IMR-90 (cell line): Measurements from ENCODE around the gene TNFRSF21. TPM values are rescaled to one million over a fixed set of nuclear protein-coding genes. Genes with fewer than 3 reads are reported as not detected.

Experiments
- ATAC-seq: fragments of 200-7000 bp; cut with Tn5 transposase; 2 replicates; pipeline ENCODE4 v1.9.1; 2020; ENCODE audit warnings: low read depth, mild to moderate bottlenecking, moderate library complexity
- BruUV-seq: library from RNA; stranded (reverse); fragments of 400-500 nt; replicated peaks from 2 replicates; lab custom pipeline; 2021; lab: Mats Ljungman, UMichigan
- CTCF ChIA-PET: fragments of 300-600 bp; formaldehyde crosslinking; extraction: SDS; loops from one replicate; lab custom pipeline; 2021; ENCODE audit warnings: antibody characterized with exemption; lab: Yijun Ruan, JAX
- POLR2A ChIA-PET: fragments of 300-600 bp; sonication (Branson Sonifier 250); formaldehyde crosslinking; loops from one replicate; lab custom pipeline; 2022; ENCODE audit warnings: antibody characterized with exemption; ENCODE audit not compliant: unreplicated experiment; lab: Charles Lee
- DNase-seq: peaks from one replicate; pipeline ENCODE4 v3.0.0; 2013
- H2AFZ ChIP-seq: replicated peaks from 2 replicates; pipeline ENCODE3; 2013; ENCODE audit warnings: low read length, mild to moderate bottlenecking; ENCODE audit not compliant: poor library complexity
- H2AK5ac ChIP-seq: 2 replicates; pipeline ENCODE4 v1.6.1; 2013; ENCODE audit warnings: low read depth, low read length, inconsistent platforms
- H2AK9ac ChIP-seq: replicated peaks from 2 replicates; pipeline ENCODE3; 2013; ENCODE audit warnings: mild to moderate bottlenecking, low read depth, low read length, moderate library complexity; ENCODE audit not compliant: poor library complexity
- H2BK120ac ChIP-seq: 2 replicates; pipeline ENCODE4 v1.6.1; 2013; ENCODE audit warnings: low read depth, low read length, inconsistent platforms
- H2BK15ac ChIP-seq: 3 replicates; pipeline ENCODE4 v1.6.1; 2013; ENCODE audit warnings: low read depth, low read length, inconsistent platforms
- H2BK20ac ChIP-seq: 2 replicates; pipeline ENCODE4 v1.6.1; 2013; ENCODE audit warnings: low read depth, mild to moderate bottlenecking, inconsistent platforms, low read length, moderate library complexity
- H2BK5ac ChIP-seq: 2 replicates; pipeline ENCODE4 v1.6.1; 2013; ENCODE audit warnings: mild to moderate bottlenecking, low read depth, low read length, inconsistent platforms; ENCODE audit not compliant: poor library complexity, severe bottlenecking
- H3K14ac ChIP-seq: replicated peaks from 2 replicates; pipeline ENCODE4 v1.6.1; 2013; ENCODE audit warnings: low read depth, low read length, inconsistent platforms
- H3K18ac ChIP-seq: 2 replicates; pipeline ENCODE4 v1.6.1; 2013; ENCODE audit warnings: low read depth, low read length, control low read depth
- H3K23ac ChIP-seq: 2 replicates; pipeline ENCODE4 v1.6.1; 2013; ENCODE audit warnings: low read depth, low read length, inconsistent platforms
- H3K27ac ChIP-seq: 2 replicates; pipeline ENCODE4 v1.5.1; 2013; ENCODE audit warnings: mild to moderate bottlenecking, control low read depth, low read length; ENCODE audit not compliant: insufficient read depth
- H3K27me3 ChIP-seq: 2 replicates; pipeline ENCODE4 v1.6.1; 2013; ENCODE audit warnings: low read length; ENCODE audit not compliant: control insufficient read depth, insufficient read depth
- H3K36me3 ChIP-seq: 2 replicates; pipeline ENCODE4 v1.6.1; 2013; ENCODE audit warnings: low read length, mixed read lengths; ENCODE audit not compliant: control insufficient read depth, insufficient read depth
- H3K4ac ChIP-seq: 2 replicates; pipeline ENCODE4 v1.6.1; 2013; ENCODE audit warnings: low read depth, low read length, inconsistent platforms
- H3K4me1 ChIP-seq: 2 replicates; pipeline ENCODE4 v1.6.1; 2013; ENCODE audit warnings: low read length, mixed read lengths; ENCODE audit not compliant: control insufficient read depth, insufficient read depth
- H3K4me2 ChIP-seq: 2 replicates; pipeline ENCODE4 v1.6.1; 2013; ENCODE audit warnings: low read depth, mild to moderate bottlenecking, control low read depth, low read length, moderate library complexity
- H3K4me3 ChIP-seq: 2 replicates; pipeline ENCODE4 v1.5.1; 2013; ENCODE audit warnings: low read depth, mild to moderate bottlenecking, control low read depth, low read length, moderate library complexity; ENCODE audit not compliant: insufficient read depth
- H3K56ac ChIP-seq: 2 replicates; pipeline ENCODE4 v1.6.1; 2013; ENCODE audit warnings: low read length, inconsistent platforms; ENCODE audit not compliant: insufficient read depth; ENCODE audit errors: extremely low read depth
- H3K79me1 ChIP-seq, 2 experiments: 2 replicates each; pipeline ENCODE4 v1.6.1; 2013; ENCODE audit warnings: low read length in 2 of 2, inconsistent platforms in 1 of 2, low read depth in 1 of 2
- H3K9ac ChIP-seq: 2 replicates; pipeline ENCODE4 v1.6.1; 2013; ENCODE audit warnings: low read depth, low read length, control low read depth
- H3K9me1 ChIP-seq: 2 replicates; pipeline ENCODE4 v1.6.1; 2013; ENCODE audit warnings: low read length, inconsistent platforms; ENCODE audit not compliant: insufficient read depth
- H3K9me3 ChIP-seq: 2 replicates; pipeline ENCODE4 v1.6.1; 2013; ENCODE audit warnings: low read length; ENCODE audit not compliant: control insufficient read depth, insufficient read depth
- H4K20me1 ChIP-seq: 2 replicates; pipeline ENCODE4 v1.6.1; 2013; ENCODE audit warnings: low read length, inconsistent platforms; ENCODE audit not compliant: insufficient read depth
- H4K5ac ChIP-seq: 2 replicates; pipeline ENCODE4 v1.6.1; 2013; ENCODE audit warnings: mild to moderate bottlenecking, low read depth, low read length, control low read depth
- H4K8ac ChIP-seq, 2 experiments: 2 replicates each; pipeline ENCODE4 v1.6.1; 2013; ENCODE audit warnings: low read depth in 2 of 2, low read length in 2 of 2, control low read depth in 1 of 2, inconsistent platforms in 1 of 2
- H4K91ac ChIP-seq: 2 replicates; pipeline ENCODE4 v1.6.1; 2013; ENCODE audit warnings: low read depth, low read length, inconsistent platforms; ENCODE audit not compliant: insufficient read depth
- BHLHE40 ChIP-seq: fragments of 150-350 bp; IDR thresholded peaks from 2 replicates; pipeline ENCODE4 v1.6.1; 2016; ENCODE audit warnings: mild to moderate bottlenecking, low read depth, low read length
- CEBPB ChIP-seq: IDR thresholded peaks from 2 replicates; pipeline ENCODE4 v1.6.1; 2012; ENCODE audit warnings: low read depth, low read length, improper control_type of control experiment
- CHD1 ChIP-seq: IDR thresholded peaks from 2 replicates; pipeline ENCODE4 v1.6.1; 2012; ENCODE audit warnings: low read depth, low read length, improper control_type of control experiment
- FOS ChIP-seq: fragments of 150-350 bp; IDR thresholded peaks from 2 replicates; pipeline ENCODE4 v1.6.1; 2016; ENCODE audit warnings: low read depth, low read length
- MAFK ChIP-seq: IDR thresholded peaks from 2 replicates; pipeline ENCODE4 v1.6.1; 2012; ENCODE audit warnings: low read depth, low read length, improper control_type of control experiment
- MXI1 ChIP-seq: IDR thresholded peaks from 2 replicates; pipeline ENCODE4 v1.6.1; 2012; ENCODE audit warnings: low read depth, mild to moderate bottlenecking, low read length, moderate library complexity, borderline replicate concordance
- NFE2L2 ChIP-seq: fragments of 150-350 bp; IDR thresholded peaks from 2 replicates; pipeline ENCODE4 v1.6.1; 2016; ENCODE audit warnings: low read depth, mild to moderate bottlenecking, low read length
- RAD21 ChIP-seq: IDR thresholded peaks from 2 replicates; pipeline ENCODE4 v1.6.1; 2012; ENCODE audit warnings: low read length, improper control_type of control experiment
- RCOR1 ChIP-seq: IDR thresholded peaks from 2 replicates; pipeline ENCODE4 v1.6.1; 2012; ENCODE audit warnings: mild to moderate bottlenecking, low read length, improper control_type of control experiment; ENCODE audit not compliant: insufficient replicate concordance
- RFX5 ChIP-seq: IDR thresholded peaks from 2 replicates; pipeline ENCODE4 v1.8.0; 2012; ENCODE audit warnings: low read depth, mild to moderate bottlenecking, low read length, moderate library complexity
- SMC3 ChIP-seq: fragments of 150-350 bp; IDR thresholded peaks from 2 replicates; pipeline ENCODE4 v1.6.1; 2016; ENCODE audit warnings: low read depth, mild to moderate bottlenecking, antibody characterized with exemption, low read length, moderate library complexity
- USF2 ChIP-seq: fragments of 150-350 bp; IDR thresholded peaks from 2 replicates; pipeline ENCODE4 v1.6.1; 2017; ENCODE audit warnings: mild to moderate bottlenecking, antibody characterized with exemption, low read length, low read depth
- WGBS, 2 experiments: methylation state at CpG; one replicate each; pipeline versions ENCODE4 v1.1.5 to v1.1.7; 2013; ENCODE audit warnings: missing lambda C conversion rate in 2 of 2; ENCODE audit not compliant: insufficient read length in 1 of 2; ENCODE audit errors: extremely low coverage in 2 of 2; 5-methylcytosine and 5-hydroxymethylcytosine counted together
- dilution Hi-C: fragments of 300-500 bp; cut with HindIII; formaldehyde crosslinking; loops from one replicate; pipeline ENCODE4 v1.14.3; 2018; ENCODE audit warnings: low sequenced_read_pairs; ENCODE audit not compliant: unreplicated experiment
- in situ Hi-C: fragments of 300-500 bp; cut with MboI; formaldehyde crosslinking; loops from 3 replicates; pipeline ENCODE4 v1.14.3; 2019; ENCODE audit warnings: low sequenced_read_pairs, inconsistent platforms, mixed read lengths
- intact Hi-C: fragments of 100-400 bp; cut with micrococcal nuclease; formaldehyde crosslinking; loops from 2 replicates; pipeline ENCODE4 v1.10.0; 2022
- polyA plus RNA-seq, 3 experiments: library from polyadenylated mRNA; depleted of rRNA; stranded (reverse); fragments of >200 nt; gene quantifications; 2 replicates each; pipeline ENCODE4 v1.2.3, GENCODE V29; 2012; ENCODE audit warnings: low replicate concordance in 1 of 3
- total RNA-seq: library from RNA; depleted of rRNA; stranded (reverse); fragments of >200 nt; gene quantifications from 2 replicates; pipeline ENCODE4 v1.2.3, GENCODE V29; 2012
- TF ChIP-seq, protein P1 (sequence below): conservative IDR thresholded peaks from 2 replicates; pipeline ENCODE4 v1.5.1; 2012; ENCODE audit warnings: mild to moderate bottlenecking, low read depth, low read length, improper control_type of control experiment
- TF ChIP-seq, protein P2 (sequence below): fragments of 150-350 bp; IDR thresholded peaks from 2 replicates; pipeline ENCODE4 v1.6.1; 2016; ENCODE audit warnings: low read depth, mild to moderate bottlenecking, low read length, moderate library complexity, borderline replicate concordance

Gene TNFRSF21
- total and polyA plus RNA-seq, 2 of the 4 experiments (the other 2 are of a cell fraction): 2.9 to 6.9 TPM

- ATAC-seq (no peak), DNase-seq (no peak)
- peaks cover 2 to 8% of the 10 kb centered on the region in 2 experiments; a peak in 2 of 4 replicates for H3K79me1 ChIP-seq
- H3K4ac ChIP-seq: no peak overlapping the region
- no peaks in the 10 kb centered on the region for H3K27me3 ChIP-seq
- no peak overlapping the region for H2AK5ac ChIP-seq
- no peak overlapping the region for H2BK120ac ChIP-seq
- no peak overlapping the region for H2AFZ ChIP-seq
- H3K14ac ChIP-seq: no peak overlapping the region
- H2BK5ac ChIP-seq: no peak overlapping the region
- peaks cover 4% of the 10 kb centered on the region; the same call in 1 of the 2 replicates for H3K4me1 ChIP-seq
- dilution Hi-C loops: no loop called here
- no peak overlapping the region for H4K91ac ChIP-seq
- H2AK9ac ChIP-seq: no peak overlapping the region
- no peak overlapping the region for H3K56ac ChIP-seq
- H2BK15ac ChIP-seq: no peak overlapping the region
- H4K8ac ChIP-seq: no peak overlapping the region
- POLR2A ChIA-PET: no interaction called here
- no peak overlapping the region for H3K18ac ChIP-seq
- H4K20me1 ChIP-seq: no peaks in the 10 kb centered on the region
- H3K4me2 ChIP-seq: no peak overlapping the region
- no peak overlapping the region for H2BK20ac ChIP-seq
- H3K9ac ChIP-seq: no peak overlapping the region
- H3K9me1 ChIP-seq: peaks cover 9% of the 10 kb centered on the region; the same call in 1 of the 2 replicates
- CTCF ChIA-PET: no interaction called here
- no TSS peak for BruUV-seq
- TF ChIP-seq, protein P1, sequence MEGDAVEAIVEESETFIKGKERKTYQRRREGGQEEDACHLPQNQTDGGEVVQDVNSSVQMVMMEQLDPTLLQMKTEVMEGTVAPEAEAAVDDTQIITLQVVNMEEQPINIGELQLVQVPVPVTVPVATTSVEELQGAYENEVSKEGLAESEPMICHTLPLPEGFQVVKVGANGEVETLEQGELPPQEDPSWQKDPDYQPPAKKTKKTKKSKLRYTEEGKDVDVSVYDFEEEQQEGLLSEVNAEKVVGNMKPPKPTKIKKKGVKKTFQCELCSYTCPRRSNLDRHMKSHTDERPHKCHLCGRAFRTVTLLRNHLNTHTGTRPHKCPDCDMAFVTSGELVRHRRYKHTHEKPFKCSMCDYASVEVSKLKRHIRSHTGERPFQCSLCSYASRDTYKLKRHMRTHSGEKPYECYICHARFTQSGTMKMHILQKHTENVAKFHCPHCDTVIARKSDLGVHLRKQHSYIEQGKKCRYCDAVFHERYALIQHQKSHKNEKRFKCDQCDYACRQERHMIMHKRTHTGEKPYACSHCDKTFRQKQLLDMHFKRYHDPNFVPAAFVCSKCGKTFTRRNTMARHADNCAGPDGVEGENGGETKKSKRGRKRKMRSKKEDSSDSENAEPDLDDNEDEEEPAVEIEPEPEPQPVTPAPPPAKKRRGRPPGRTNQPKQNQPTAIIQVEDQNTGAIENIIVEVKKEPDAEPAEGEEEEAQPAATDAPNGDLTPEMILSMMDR: no peak
- TF ChIP-seq, protein P2, sequence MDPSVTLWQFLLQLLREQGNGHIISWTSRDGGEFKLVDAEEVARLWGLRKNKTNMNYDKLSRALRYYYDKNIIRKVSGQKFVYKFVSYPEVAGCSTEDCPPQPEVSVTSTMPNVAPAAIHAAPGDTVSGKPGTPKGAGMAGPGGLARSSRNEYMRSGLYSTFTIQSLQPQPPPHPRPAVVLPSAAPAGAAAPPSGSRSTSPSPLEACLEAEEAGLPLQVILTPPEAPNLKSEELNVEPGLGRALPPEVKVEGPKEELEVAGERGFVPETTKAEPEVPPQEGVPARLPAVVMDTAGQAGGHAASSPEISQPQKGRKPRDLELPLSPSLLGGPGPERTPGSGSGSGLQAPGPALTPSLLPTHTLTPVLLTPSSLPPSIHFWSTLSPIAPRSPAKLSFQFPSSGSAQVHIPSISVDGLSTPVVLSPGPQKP: no peak
- TF ChIP-seq FOS: no peak
- no peak for TF ChIP-seq USF2
- TF ChIP-seq NFE2L2: no peak
- no peak for TF ChIP-seq CEBPB
- no peak for TF ChIP-seq CHD1
- TF ChIP-seq MAFK: no peak
- no peak for TF ChIP-seq SMC3
- no peak for TF ChIP-seq RAD21
- no peak for TF ChIP-seq RFX5
- TF ChIP-seq RCOR1: no peak
- no peak for TF ChIP-seq BHLHE40
- TF ChIP-seq MXI1: no peak
- in situ Hi-C loops: no loop called here
- intact Hi-C loops: no loop called here
- no peaks in the 10 kb centered on the region for H3K9me3 ChIP-seq
- H3K4me3 ChIP-seq: no peak overlapping the region
- no peak overlapping the region for H3K23ac ChIP-seq
- no peak overlapping the region for H3K27ac ChIP-seq
- whole genome bisulfite sequencing, 2 experiments: 100% methylated on average over 1 of the region's 7 CpGs; no CpG with 5 or more reads in 1 of the 2 experiments
- no peak overlapping the region for H4K5ac ChIP-seq
- H3K36me3 ChIP-seq: peaks cover 3% of the 10 kb centered on the region
Observed at GRCh38 chr6:47290124-47290834, 19.4 kb downstream of the TNFRSF21 start.
